ENCODE data around the gene HMG20A.

DNA sequence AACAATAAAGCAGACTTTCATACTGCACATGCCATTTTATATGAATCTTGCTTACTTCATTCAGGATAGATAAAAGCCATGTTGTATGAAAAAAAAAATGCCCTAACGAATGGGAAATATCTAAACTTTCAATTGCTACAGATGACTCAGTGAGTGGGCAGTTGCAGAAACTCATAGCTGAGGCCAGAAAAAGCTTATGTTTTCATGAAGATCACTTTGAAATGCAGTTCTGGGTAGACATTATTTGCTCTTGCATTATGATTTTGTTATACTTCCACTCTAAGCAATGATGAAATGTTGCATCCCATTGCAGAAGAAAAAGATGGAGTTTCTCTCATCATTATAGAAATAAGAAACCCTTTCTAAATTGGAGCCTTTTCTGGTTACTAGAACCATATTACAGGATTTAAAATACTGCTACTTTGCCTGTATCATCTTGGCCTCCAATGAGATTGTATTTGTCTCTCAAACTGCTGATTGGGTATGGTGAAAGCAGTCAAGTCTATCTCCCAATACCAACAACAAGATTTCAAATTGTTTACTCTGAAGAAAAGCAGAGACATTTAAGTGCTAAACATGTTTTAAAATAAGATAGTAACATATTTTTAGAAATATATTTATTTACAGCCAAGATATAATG, 17.8 kb upstream of the HMG20A start:
- TF ChIP-seq ZNF138 (CRISPR knock-in tag; IDR thresholded peaks at IDR 0.05; ENCODE audit: low read depth) = no peak
- TF ChIP-seq FOXM1 (CRISPR knock-in tag; IDR thresholded peaks at IDR 0.05) = no peak
- TF ChIP-seq, protein P1, sequence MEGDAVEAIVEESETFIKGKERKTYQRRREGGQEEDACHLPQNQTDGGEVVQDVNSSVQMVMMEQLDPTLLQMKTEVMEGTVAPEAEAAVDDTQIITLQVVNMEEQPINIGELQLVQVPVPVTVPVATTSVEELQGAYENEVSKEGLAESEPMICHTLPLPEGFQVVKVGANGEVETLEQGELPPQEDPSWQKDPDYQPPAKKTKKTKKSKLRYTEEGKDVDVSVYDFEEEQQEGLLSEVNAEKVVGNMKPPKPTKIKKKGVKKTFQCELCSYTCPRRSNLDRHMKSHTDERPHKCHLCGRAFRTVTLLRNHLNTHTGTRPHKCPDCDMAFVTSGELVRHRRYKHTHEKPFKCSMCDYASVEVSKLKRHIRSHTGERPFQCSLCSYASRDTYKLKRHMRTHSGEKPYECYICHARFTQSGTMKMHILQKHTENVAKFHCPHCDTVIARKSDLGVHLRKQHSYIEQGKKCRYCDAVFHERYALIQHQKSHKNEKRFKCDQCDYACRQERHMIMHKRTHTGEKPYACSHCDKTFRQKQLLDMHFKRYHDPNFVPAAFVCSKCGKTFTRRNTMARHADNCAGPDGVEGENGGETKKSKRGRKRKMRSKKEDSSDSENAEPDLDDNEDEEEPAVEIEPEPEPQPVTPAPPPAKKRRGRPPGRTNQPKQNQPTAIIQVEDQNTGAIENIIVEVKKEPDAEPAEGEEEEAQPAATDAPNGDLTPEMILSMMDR (CRISPR knock-in tag; IDR thresholded peaks at IDR 0.05) = no peak
- TF ChIP-seq, protein P2, sequence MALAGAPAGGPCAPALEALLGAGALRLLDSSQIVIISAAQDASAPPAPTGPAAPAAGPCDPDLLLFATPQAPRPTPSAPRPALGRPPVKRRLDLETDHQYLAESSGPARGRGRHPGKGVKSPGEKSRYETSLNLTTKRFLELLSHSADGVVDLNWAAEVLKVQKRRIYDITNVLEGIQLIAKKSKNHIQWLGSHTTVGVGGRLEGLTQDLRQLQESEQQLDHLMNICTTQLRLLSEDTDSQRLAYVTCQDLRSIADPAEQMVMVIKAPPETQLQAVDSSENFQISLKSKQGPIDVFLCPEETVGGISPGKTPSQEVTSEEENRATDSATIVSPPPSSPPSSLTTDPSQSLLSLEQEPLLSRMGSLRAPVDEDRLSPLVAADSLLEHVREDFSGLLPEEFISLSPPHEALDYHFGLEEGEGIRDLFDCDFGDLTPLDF (CRISPR knock-in tag; IDR thresholded peaks at IDR 0.05) = no peak
- TF ChIP-seq SIN3A (IDR thresholded peaks at IDR 0.05; ENCODE audit: borderline replicate concordance, low read depth, low read length) = no peak
- TF ChIP-seq, protein P3, sequence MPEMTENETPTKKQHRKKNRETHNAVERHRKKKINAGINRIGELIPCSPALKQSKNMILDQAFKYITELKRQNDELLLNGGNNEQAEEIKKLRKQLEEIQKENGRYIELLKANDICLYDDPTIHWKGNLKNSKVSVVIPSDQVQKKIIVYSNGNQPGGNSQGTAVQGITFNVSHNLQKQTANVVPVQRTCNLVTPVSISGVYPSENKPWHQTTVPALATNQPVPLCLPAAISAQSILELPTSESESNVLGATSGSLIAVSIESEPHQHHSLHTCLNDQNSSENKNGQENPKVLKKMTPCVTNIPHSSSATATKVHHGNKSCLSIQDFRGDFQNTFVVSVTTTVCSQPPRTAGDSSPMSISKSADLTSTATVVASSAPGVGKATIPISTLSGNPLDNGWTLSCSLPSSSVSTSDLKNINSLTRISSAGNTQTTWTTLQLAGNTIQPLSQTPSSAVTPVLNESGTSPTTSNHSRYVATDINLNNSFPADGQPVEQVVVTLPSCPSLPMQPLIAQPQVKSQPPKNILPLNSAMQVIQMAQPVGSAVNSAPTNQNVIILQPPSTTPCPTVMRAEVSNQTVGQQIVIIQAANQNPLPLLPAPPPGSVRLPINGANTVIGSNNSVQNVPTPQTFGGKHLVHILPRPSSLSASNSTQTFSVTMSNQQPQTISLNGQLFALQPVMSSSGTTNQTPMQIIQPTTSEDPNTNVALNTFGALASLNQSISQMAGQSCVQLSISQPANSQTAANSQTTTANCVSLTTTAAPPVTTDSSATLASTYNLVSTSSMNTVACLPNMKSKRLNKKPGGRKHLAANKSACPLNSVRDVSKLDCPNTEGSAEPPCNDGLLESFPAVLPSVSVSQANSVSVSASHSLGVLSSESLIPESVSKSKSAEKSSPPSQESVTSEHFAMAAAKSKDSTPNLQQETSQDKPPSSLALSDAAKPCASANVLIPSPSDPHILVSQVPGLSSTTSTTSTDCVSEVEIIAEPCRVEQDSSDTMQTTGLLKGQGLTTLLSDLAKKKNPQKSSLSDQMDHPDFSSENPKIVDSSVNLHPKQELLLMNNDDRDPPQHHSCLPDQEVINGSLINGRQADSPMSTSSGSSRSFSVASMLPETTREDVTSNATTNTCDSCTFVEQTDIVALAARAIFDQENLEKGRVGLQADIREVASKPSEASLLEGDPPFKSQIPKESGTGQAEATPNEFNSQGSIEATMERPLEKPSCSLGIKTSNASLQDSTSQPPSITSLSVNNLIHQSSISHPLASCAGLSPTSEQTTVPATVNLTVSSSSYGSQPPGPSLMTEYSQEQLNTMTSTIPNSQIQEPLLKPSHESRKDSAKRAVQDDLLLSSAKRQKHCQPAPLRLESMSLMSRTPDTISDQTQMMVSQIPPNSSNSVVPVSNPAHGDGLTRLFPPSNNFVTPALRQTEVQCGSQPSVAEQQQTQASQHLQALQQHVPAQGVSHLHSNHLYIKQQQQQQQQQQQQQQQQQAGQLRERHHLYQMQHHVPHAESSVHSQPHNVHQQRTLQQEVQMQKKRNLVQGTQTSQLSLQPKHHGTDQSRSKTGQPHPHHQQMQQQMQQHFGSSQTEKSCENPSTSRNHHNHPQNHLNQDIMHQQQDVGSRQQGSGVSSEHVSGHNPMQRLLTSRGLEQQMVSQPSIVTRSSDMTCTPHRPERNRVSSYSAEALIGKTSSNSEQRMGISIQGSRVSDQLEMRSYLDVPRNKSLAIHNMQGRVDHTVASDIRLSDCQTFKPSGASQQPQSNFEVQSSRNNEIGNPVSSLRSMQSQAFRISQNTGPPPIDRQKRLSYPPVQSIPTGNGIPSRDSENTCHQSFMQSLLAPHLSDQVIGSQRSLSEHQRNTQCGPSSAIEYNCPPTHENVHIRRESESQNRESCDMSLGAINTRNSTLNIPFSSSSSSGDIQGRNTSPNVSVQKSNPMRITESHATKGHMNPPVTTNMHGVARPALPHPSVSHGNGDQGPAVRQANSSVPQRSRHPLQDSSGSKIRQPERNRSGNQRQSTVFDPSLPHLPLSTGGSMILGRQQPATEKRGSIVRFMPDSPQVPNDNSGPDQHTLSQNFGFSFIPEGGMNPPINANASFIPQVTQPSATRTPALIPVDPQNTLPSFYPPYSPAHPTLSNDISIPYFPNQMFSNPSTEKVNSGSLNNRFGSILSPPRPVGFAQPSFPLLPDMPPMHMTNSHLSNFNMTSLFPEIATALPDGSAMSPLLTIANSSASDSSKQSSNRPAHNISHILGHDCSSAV (CRISPR knock-in tag; IDR thresholded peaks at IDR 0.05; ENCODE audit: borderline replicate concordance) = no peak
- TF ChIP-seq POLR2A (IDR thresholded peaks at IDR 0.05; ENCODE audit: insufficient read depth in 1 of 2, low read depth in 2 of 2, low read length in 2 of 2) = no peak
- TF ChIP-seq, protein P4, sequence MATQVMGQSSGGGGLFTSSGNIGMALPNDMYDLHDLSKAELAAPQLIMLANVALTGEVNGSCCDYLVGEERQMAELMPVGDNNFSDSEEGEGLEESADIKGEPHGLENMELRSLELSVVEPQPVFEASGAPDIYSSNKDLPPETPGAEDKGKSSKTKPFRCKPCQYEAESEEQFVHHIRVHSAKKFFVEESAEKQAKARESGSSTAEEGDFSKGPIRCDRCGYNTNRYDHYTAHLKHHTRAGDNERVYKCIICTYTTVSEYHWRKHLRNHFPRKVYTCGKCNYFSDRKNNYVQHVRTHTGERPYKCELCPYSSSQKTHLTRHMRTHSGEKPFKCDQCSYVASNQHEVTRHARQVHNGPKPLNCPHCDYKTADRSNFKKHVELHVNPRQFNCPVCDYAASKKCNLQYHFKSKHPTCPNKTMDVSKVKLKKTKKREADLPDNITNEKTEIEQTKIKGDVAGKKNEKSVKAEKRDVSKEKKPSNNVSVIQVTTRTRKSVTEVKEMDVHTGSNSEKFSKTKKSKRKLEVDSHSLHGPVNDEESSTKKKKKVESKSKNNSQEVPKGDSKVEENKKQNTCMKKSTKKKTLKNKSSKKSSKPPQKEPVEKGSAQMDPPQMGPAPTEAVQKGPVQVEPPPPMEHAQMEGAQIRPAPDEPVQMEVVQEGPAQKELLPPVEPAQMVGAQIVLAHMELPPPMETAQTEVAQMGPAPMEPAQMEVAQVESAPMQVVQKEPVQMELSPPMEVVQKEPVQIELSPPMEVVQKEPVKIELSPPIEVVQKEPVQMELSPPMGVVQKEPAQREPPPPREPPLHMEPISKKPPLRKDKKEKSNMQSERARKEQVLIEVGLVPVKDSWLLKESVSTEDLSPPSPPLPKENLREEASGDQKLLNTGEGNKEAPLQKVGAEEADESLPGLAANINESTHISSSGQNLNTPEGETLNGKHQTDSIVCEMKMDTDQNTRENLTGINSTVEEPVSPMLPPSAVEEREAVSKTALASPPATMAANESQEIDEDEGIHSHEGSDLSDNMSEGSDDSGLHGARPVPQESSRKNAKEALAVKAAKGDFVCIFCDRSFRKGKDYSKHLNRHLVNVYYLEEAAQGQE (IDR thresholded peaks at IDR 0.05; ENCODE audit: borderline replicate concordance in 1 of 2, low read depth in 1 of 2, low read length in 2 of 2) = no peak
- no peak for TF ChIP-seq MYC (CRISPR knock-in tag; IDR thresholded peaks at IDR 0.05; ENCODE audit: borderline replicate concordance)
- TF ChIP-seq EP300 (IDR thresholded peaks at IDR 0.05; ENCODE audit: low read depth in 2 of 2, low read length in 2 of 2) = no peak
- TF ChIP-seq EP300 (CRISPR knock-in tag; IDR thresholded peaks at IDR 0.05; ENCODE audit: borderline replicate concordance) = no peak
- TF ChIP-seq, protein P5, sequence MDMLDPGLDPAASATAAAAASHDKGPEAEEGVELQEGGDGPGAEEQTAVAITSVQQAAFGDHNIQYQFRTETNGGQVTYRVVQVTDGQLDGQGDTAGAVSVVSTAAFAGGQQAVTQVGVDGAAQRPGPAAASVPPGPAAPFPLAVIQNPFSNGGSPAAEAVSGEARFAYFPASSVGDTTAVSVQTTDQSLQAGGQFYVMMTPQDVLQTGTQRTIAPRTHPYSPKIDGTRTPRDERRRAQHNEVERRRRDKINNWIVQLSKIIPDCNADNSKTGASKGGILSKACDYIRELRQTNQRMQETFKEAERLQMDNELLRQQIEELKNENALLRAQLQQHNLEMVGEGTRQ (IDR thresholded peaks at IDR 0.05; ENCODE audit: low read depth, low read length) = no peak
- TF ChIP-seq, protein P5 (CRISPR knock-in tag; IDR thresholded peaks at IDR 0.05; ENCODE audit: borderline replicate concordance) = no peak
- no peak for TF ChIP-seq ZBTB1 (CRISPR knock-in tag; IDR thresholded peaks at IDR 0.05; ENCODE audit: borderline replicate concordance)

Measured in HepG2 (cell line).